ENCODE measurements around the gene WBP2.
"Not testable (repeated sequence)": the region's sequence is repeated elsewhere in the genome, so short reads cannot be mapped to it uniquely, and the experiment has no call there.

GRCh38 chr17:75859358-75859757 is 4.2 kb upstream of the WBP2 start:
- TF ChIP-seq, protein P1, sequence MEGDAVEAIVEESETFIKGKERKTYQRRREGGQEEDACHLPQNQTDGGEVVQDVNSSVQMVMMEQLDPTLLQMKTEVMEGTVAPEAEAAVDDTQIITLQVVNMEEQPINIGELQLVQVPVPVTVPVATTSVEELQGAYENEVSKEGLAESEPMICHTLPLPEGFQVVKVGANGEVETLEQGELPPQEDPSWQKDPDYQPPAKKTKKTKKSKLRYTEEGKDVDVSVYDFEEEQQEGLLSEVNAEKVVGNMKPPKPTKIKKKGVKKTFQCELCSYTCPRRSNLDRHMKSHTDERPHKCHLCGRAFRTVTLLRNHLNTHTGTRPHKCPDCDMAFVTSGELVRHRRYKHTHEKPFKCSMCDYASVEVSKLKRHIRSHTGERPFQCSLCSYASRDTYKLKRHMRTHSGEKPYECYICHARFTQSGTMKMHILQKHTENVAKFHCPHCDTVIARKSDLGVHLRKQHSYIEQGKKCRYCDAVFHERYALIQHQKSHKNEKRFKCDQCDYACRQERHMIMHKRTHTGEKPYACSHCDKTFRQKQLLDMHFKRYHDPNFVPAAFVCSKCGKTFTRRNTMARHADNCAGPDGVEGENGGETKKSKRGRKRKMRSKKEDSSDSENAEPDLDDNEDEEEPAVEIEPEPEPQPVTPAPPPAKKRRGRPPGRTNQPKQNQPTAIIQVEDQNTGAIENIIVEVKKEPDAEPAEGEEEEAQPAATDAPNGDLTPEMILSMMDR (IDR thresholded peaks at IDR 0.05) = not testable (repeated sequence)
- TF ChIP-seq POLR2AphosphoS5, POLR2A (IDR thresholded peaks at IDR 0.05): not testable (repeated sequence)

Measured in transverse colon (tissue), 4 donors.